Osteoblast (primary cell): Measurements from ENCODE around the gene RGS9BP. TPM values are rescaled to one million over a fixed set of nuclear protein-coding genes. Genes with fewer than 3 reads are reported as not detected.
"Not testable (repeated sequence)": the region's sequence is repeated elsewhere in the genome, so short reads cannot be mapped to it uniquely, and the experiment has no call there.

ENCODE experiments used
- DNase-seq: peaks from one replicate; pipeline ENCODE4 v3.0.0; 2011; ENCODE audit warnings: low spot score, mixed read lengths; ENCODE audit not compliant: insufficient read length; ENCODE audit errors: missing footprints
- H2AFZ ChIP-seq: 2 replicates; pipeline ENCODE4 v1.6.0; 2011; ENCODE audit warnings: mild to moderate bottlenecking, low read length
- H3K27ac ChIP-seq: 2 replicates; pipeline ENCODE4 v1.5.1; 2011; ENCODE audit warnings: mild to moderate bottlenecking, low read depth, low read length, moderate library complexity
- H3K27me3 ChIP-seq: 2 replicates; pipeline ENCODE4 v1.6.0; 2012; ENCODE audit warnings: mild to moderate bottlenecking, control low read depth, inconsistent platforms, low read length, moderate library complexity; ENCODE audit not compliant: insufficient read depth
- H3K36me3 ChIP-seq: 2 replicates; pipeline ENCODE4 v1.5.1; 2011; ENCODE audit warnings: mild to moderate bottlenecking, low read length, control low read depth, moderate library complexity; ENCODE audit not compliant: insufficient read depth
- H3K4me1 ChIP-seq: 2 replicates; pipeline ENCODE4 v1.5.1; 2011; ENCODE audit warnings: mild to moderate bottlenecking, low read length, control low read depth, moderate library complexity; ENCODE audit not compliant: insufficient read depth
- H3K4me2 ChIP-seq: 2 replicates; pipeline ENCODE4 v1.6.0; 2011; ENCODE audit warnings: mild to moderate bottlenecking, low read length; ENCODE audit not compliant: insufficient read depth
- H3K4me3 ChIP-seq: fragments of 200-600 bp; sonication (generic); 3 replicates; pipeline ENCODE4 v1.5.1; 2012; ENCODE audit warnings: mild to moderate bottlenecking, low read length, inconsistent platforms; ENCODE audit not compliant: insufficient read depth
- H3K79me2 ChIP-seq: 2 replicates; pipeline ENCODE4 v1.6.0; 2012; ENCODE audit warnings: mild to moderate bottlenecking, low read length, control low read depth, inconsistent platforms; ENCODE audit not compliant: insufficient read depth
- H3K9me3 ChIP-seq: 2 replicates; pipeline ENCODE4 v1.5.1; 2011; ENCODE audit warnings: low read depth, low read length, control low read depth
- H4K20me1 ChIP-seq: 2 replicates; pipeline ENCODE4 v1.6.0; 2012; ENCODE audit warnings: mild to moderate bottlenecking, low read length, control low read depth; ENCODE audit not compliant: insufficient read depth
- total RNA-seq: library from RNA; depleted of rRNA; stranded (reverse); fragments of >200 nt; gene quantifications from 2 replicates; pipeline ENCODE4 v1.2.3, GENCODE V29; 2012
- TF ChIP-seq, protein P1 (sequence below): IDR thresholded peaks from 2 replicates; pipeline ENCODE4 v1.5.1; 2011; ENCODE audit warnings: mild to moderate bottlenecking, low read depth, low read length, moderate library complexity; ENCODE audit errors: extremely low read depth

Gene RGS9BP
- total RNA-seq, 1 donor, result 0.72 TPM

GRCh38 chr19:32695506-32695905 lies 19.9 kb downstream of the RGS9BP start:
- not testable (repeated sequence) for DNase-seq, H3K27me3 ChIP-seq, H2AFZ ChIP-seq, H3K27ac ChIP-seq, H3K9me3 ChIP-seq, H3K4me2 ChIP-seq, H3K4me3 ChIP-seq, H3K36me3 ChIP-seq
- H3K4me1 ChIP-seq, result peaks cover 22% of the 10 kb centered on the region
- peaks cover 18% of the 10 kb centered on the region for H4K20me1 ChIP-seq
- peaks cover 86% of the 10 kb centered on the region for H3K79me2 ChIP-seq

GRCh38 chr19:32696771-32697170 lies 21.1 kb downstream of the RGS9BP start:
- H2AFZ ChIP-seq, DNase-seq, H3K4me3 ChIP-seq, H3K27ac ChIP-seq, H3K9me3 ChIP-seq, H3K36me3 ChIP-seq, H3K27me3 ChIP-seq, H3K4me2 ChIP-seq: not testable (repeated sequence)
- Histone ChIP-seq H4K20me1 (peaks cover 22% of the 10 kb centered on the region), H3K4me1 (peaks cover 16% of the 10 kb centered on the region), H3K79me2 (peaks cover 93% of the 10 kb centered on the region)

- H3K9me3 ChIP-seq, H3K4me3 ChIP-seq, H3K4me2 ChIP-seq, H3K4me1 ChIP-seq, H3K27ac ChIP-seq, H2AFZ ChIP-seq, DNase-seq, H3K27me3 ChIP-seq, H3K36me3 ChIP-seq: not testable (repeated sequence)
- peaks cover 15% of the 10 kb centered on the region for H4K20me1 ChIP-seq
- H3K79me2 ChIP-seq, result peaks cover 89% of the 10 kb centered on the region
Observed at GRCh38 chr19:32700129-32700528, 24.5 kb downstream of the RGS9BP start.

GRCh38 chr19:32702010-32702409 lies 26.4 kb downstream of the RGS9BP start:
- no peak overlapping the region for H2AFZ ChIP-seq
- no peaks in the 10 kb centered on the region for H3K9me3 ChIP-seq
- H3K27ac ChIP-seq, result no peak overlapping the region
- H3K4me3 ChIP-seq, result no peak overlapping the region
- H3K36me3 ChIP-seq, result peaks cover 6% of the 10 kb centered on the region
- TF ChIP-seq, protein P1, sequence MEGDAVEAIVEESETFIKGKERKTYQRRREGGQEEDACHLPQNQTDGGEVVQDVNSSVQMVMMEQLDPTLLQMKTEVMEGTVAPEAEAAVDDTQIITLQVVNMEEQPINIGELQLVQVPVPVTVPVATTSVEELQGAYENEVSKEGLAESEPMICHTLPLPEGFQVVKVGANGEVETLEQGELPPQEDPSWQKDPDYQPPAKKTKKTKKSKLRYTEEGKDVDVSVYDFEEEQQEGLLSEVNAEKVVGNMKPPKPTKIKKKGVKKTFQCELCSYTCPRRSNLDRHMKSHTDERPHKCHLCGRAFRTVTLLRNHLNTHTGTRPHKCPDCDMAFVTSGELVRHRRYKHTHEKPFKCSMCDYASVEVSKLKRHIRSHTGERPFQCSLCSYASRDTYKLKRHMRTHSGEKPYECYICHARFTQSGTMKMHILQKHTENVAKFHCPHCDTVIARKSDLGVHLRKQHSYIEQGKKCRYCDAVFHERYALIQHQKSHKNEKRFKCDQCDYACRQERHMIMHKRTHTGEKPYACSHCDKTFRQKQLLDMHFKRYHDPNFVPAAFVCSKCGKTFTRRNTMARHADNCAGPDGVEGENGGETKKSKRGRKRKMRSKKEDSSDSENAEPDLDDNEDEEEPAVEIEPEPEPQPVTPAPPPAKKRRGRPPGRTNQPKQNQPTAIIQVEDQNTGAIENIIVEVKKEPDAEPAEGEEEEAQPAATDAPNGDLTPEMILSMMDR, result no peak
- no peak for DNase-seq
- H4K20me1 ChIP-seq, result peaks cover 19% of the 10 kb centered on the region
- H3K4me2 ChIP-seq, result no peak overlapping the region
- no peaks in the 10 kb centered on the region for H3K27me3 ChIP-seq
- peaks cover 90% of the 10 kb centered on the region for H3K79me2 ChIP-seq
- no peaks in the 10 kb centered on the region for H3K4me1 ChIP-seq

DNA sequence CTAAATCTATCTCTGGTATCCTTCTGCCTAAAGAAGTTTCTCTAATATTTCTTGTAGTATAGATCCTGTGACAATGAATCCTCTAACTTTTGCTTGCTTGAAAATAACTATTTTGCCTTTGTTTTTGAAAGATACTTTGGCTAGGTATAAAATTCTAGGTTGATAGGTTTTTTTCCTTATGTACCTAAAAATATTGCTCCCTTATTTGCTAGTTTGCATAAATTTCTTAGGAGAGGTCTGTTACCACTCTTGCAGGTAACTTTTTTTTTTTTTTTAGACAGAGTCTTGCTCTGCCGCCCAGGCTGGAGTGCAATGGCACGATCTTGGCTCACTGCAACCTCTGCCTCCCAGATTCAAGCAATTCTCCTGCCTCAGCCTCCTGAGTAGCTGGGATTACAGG lies 28.4 kb downstream of the RGS9BP start:
- not testable (repeated sequence) for H3K4me3 ChIP-seq, H3K4me1 ChIP-seq, H2AFZ ChIP-seq, DNase-seq, H3K9me3 ChIP-seq, H3K27ac ChIP-seq, H3K36me3 ChIP-seq, H3K4me2 ChIP-seq, H3K27me3 ChIP-seq
- peaks cover 83% of the 10 kb centered on the region for H3K79me2 ChIP-seq
- H4K20me1 ChIP-seq, result peaks cover 28% of the 10 kb centered on the region

DNA sequence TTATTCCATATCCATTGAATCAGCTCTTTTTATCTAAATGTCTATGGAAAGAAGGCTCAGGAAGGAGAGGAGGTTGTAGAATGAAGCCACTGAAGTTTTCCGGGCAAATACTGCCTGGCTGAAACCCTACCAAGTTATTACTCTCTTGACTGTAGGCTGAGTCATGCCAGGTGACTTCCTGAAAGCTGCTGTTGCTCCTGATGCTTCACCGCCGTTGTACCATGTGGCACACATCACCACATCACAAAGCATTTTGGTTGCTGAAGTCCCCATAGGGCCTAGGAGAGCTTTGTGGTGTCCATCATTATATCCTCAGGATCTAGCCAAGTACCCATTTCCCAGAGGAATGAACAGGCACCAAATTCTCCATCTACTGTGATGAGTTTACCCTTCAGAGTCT lies 32.8 kb downstream of the RGS9BP start:
- H3K4me1 ChIP-seq, result no peaks in the 10 kb centered on the region
- DNase-seq, result no peak
- H2AFZ ChIP-seq, result no peak overlapping the region
- H3K4me2 ChIP-seq, result no peak overlapping the region
- H3K27me3 ChIP-seq, result no peaks in the 10 kb centered on the region
- TF ChIP-seq, protein P1, result no peak
- H3K36me3 ChIP-seq, result peaks cover 10% of the 10 kb centered on the region
- H3K9me3 ChIP-seq, result no peaks in the 10 kb centered on the region
- peaks cover 43% of the 10 kb centered on the region for H3K79me2 ChIP-seq
- no peak overlapping the region for H3K4me3 ChIP-seq
- no peak overlapping the region for H3K27ac ChIP-seq
- H4K20me1 ChIP-seq, result peaks cover 21% of the 10 kb centered on the region
